Smooth muscle cell (in vitro differentiated cells): ENCODE results near the gene SPINK13. TPM values are rescaled to one million over a fixed set of nuclear protein-coding genes. Genes with fewer than 3 reads are reported as not detected.

ENCODE experiments used
- DNase-seq: peaks from one replicate; lab custom pipeline; 2025; ENCODE audit not compliant: unreplicated experiment; lab: John Stamatoyannopoulos, UW
- H2AFZ ChIP-seq: fragments of 200-600 bp; sonication (generic); 2 replicates; pipeline ENCODE4 v1.6.0; 2016; ENCODE audit warnings: antibody characterized with exemption, low read depth, mild to moderate bottlenecking
- H3F3A ChIP-seq: fragments of 200-600 bp; sonication (generic); 2 replicates; pipeline ENCODE4 v1.6.0; 2017; ENCODE audit warnings: antibody characterized with exemption, low read depth
- H3K27ac ChIP-seq: fragments of 200-600 bp; sonication (generic); 2 replicates; pipeline ENCODE4 v1.5.1; 2016; ENCODE audit warnings: low read depth, mild to moderate bottlenecking
- H3K27me3 ChIP-seq: fragments of 200-600 bp; sonication (generic); 2 replicates; pipeline ENCODE4 v1.6.1; 2016; ENCODE audit warnings: low read depth, mild to moderate bottlenecking
- H3K36me3 ChIP-seq: fragments of 200-600 bp; sonication (generic); 2 replicates; pipeline ENCODE4 v1.5.1; 2016; ENCODE audit warnings: low read depth
- H3K4me1 ChIP-seq: fragments of 200-600 bp; sonication (generic); 2 replicates; pipeline ENCODE4 v1.5.1; 2016; ENCODE audit warnings: low read depth
- H3K4me2 ChIP-seq: fragments of 200-600 bp; sonication (generic); 2 replicates; pipeline ENCODE4 v1.6.0; 2016; ENCODE audit warnings: mild to moderate bottlenecking
- H3K4me3 ChIP-seq: fragments of 200-600 bp; sonication (generic); 2 replicates; pipeline ENCODE4 v1.5.1; 2016; ENCODE audit warnings: mild to moderate bottlenecking
- H3K79me2 ChIP-seq: fragments of 200-600 bp; sonication (generic); 2 replicates; pipeline ENCODE4 v1.6.0; 2016; ENCODE audit warnings: low read depth, mild to moderate bottlenecking
- H3K9ac ChIP-seq: fragments of 200-600 bp; sonication (generic); 2 replicates; pipeline ENCODE4 v1.6.0; 2016; ENCODE audit warnings: low read depth
- H3K9me3 ChIP-seq: fragments of 200-600 bp; sonication (generic); replicated peaks from 2 replicates; pipeline ENCODE4 v1.5.1; 2016; ENCODE audit warnings: low read depth
- H4K20me1 ChIP-seq: fragments of 200-600 bp; sonication (generic); 2 replicates; pipeline ENCODE4 v1.6.0; 2016; ENCODE audit warnings: low read depth
- CTCF ChIP-seq: fragments of 200-600 bp; sonication (generic); IDR thresholded peaks from 2 replicates; pipeline ENCODE4 v1.5.1; 2017; ENCODE audit warnings: borderline replicate concordance, mild to moderate bottlenecking, antibody characterized with exemption; ENCODE audit not compliant: insufficient read depth, poor library complexity, severe bottlenecking
- WGBS: methylation state at CpG from one replicate; pipeline ENCODE4 v1.1.7; 2016; ENCODE audit warnings: low lambda C conversion rate; 5-methylcytosine and 5-hydroxymethylcytosine counted together
- polyA plus RNA-seq: library from polyadenylated mRNA; unstranded; fragments of >200 nt; fragmentation: Nextera tagmentation; extraction: Ambion mirVana; gene quantifications from 2 replicates; pipeline ENCODE4 v1.2.1, GENCODE V29; 2016
- total RNA-seq: library from RNA; depleted of rRNA; stranded (reverse); fragments of >200 nt; gene quantifications from 2 replicates; pipeline ENCODE4 v1.2.3, GENCODE V29; 2014

Gene SPINK13
- total and polyA plus RNA-seq, 2 experiments from 2014 or later: not detected

- no peak within 1 kb of the TSS for H3K4me2 ChIP-seq
- no peak within 1 kb of the TSS for H3K4me3 ChIP-seq
- no peaks in the 10 kb centered on the region for H3K4me1 ChIP-seq
- H3F3A ChIP-seq: no peaks in the 10 kb centered on the region
- H3K27ac ChIP-seq: no peak within 1 kb of the TSS
- H3K36me3 ChIP-seq: no peaks in the 10 kb centered on the region
- H3K27me3 ChIP-seq: peaks cover 32% of the 10 kb centered on the region
- WGBS: 82% methylated on average over 2 of the region's 2 CpGs
- no peaks in the 10 kb centered on the region for H3K9me3 ChIP-seq
- no peak for TF ChIP-seq CTCF
- no peak within 1 kb of the TSS for H3K9ac ChIP-seq
- no peak within 1 kb of the TSS for H2AFZ ChIP-seq
- H4K20me1 ChIP-seq: no peaks in the 10 kb centered on the region
- H3K79me2 ChIP-seq: no peaks in the 10 kb centered on the region
- no peak for DNase-seq
These were observed 30.2 kb upstream of the SPINK13 start, which contains the start of gene MARCOL for GRCh38 chr5:148238418-148238794. Gene MARCOL (plus strand): TSS chr5:148238525. CDS start chr5:148238598, 73 bp downstream.

- no peaks in the 10 kb centered on the region for H4K20me1 ChIP-seq
- H2AFZ ChIP-seq: no peak overlapping the region
- H3K4me2 ChIP-seq: no peak overlapping the region
- 93% methylated on average over 2 of the region's 2 CpGs for WGBS
- no peaks in the 10 kb centered on the region for H3K36me3 ChIP-seq
- H3K9ac ChIP-seq: no peak overlapping the region
- no peak for TF ChIP-seq CTCF
- no peak overlapping the region for H3K27ac ChIP-seq
- no peak overlapping the region for H3K4me3 ChIP-seq
- H3K27me3 ChIP-seq: peaks cover 6% of the 10 kb centered on the region
- H3K9me3 ChIP-seq: no peaks in the 10 kb centered on the region
- no peaks in the 10 kb centered on the region for H3K4me1 ChIP-seq
- no peaks in the 10 kb centered on the region for H3K79me2 ChIP-seq
- no peak for DNase-seq
- H3F3A ChIP-seq: no peaks in the 10 kb centered on the region
These were observed 19.7 kb upstream of the SPINK13 start for GRCh38 chr5:148248894-148249293.

GRCh38 chr5:148255456-148255855 lies 13.1 kb upstream of the SPINK13 start:
- no peaks in the 10 kb centered on the region for H3K4me1 ChIP-seq
- no peaks in the 10 kb centered on the region for H3K79me2 ChIP-seq
- H4K20me1 ChIP-seq: no peaks in the 10 kb centered on the region
- H3K27ac ChIP-seq: no peak overlapping the region
- no peaks in the 10 kb centered on the region for H3K9me3 ChIP-seq
- no peak overlapping the region for H3K4me3 ChIP-seq
- H2AFZ ChIP-seq: no peak overlapping the region
- no peak overlapping the region for H3K9ac ChIP-seq
- no peaks in the 10 kb centered on the region for H3F3A ChIP-seq
- no peak overlapping the region for H3K4me2 ChIP-seq
- no peak for DNase-seq
- TF ChIP-seq CTCF: no peak
- H3K36me3 ChIP-seq: no peaks in the 10 kb centered on the region
- H3K27me3 ChIP-seq: no peaks in the 10 kb centered on the region

GRCh38 chr5:148259288-148259687 lies 9.3 kb upstream of the SPINK13 start:
- H3K4me2 ChIP-seq: no peak overlapping the region

More at GRCh38 chr5:148259288-148259687, 9.3 kb upstream of the SPINK13 start:
- H3K9me3 ChIP-seq: no peaks in the 10 kb centered on the region
- no peak for DNase-seq
- WGBS: 73% methylated on average over 2 of the region's 2 CpGs
- H3K36me3 ChIP-seq: no peaks in the 10 kb centered on the region
- no peaks in the 10 kb centered on the region for H3K4me1 ChIP-seq
- no peaks in the 10 kb centered on the region for H3F3A ChIP-seq
- H3K27ac ChIP-seq: no peak overlapping the region
- no peak overlapping the region for H3K9ac ChIP-seq
- no peaks in the 10 kb centered on the region for H4K20me1 ChIP-seq
- TF ChIP-seq CTCF: no peak
- no peaks in the 10 kb centered on the region for H3K27me3 ChIP-seq
- no peaks in the 10 kb centered on the region for H3K79me2 ChIP-seq
- no peak overlapping the region for H2AFZ ChIP-seq
- H3K4me3 ChIP-seq: no peak overlapping the region
